Keratinocyte (primary cell): ENCODE results near the gene GLT1D1. TPM values are rescaled to one million over a fixed set of nuclear protein-coding genes. Genes with fewer than 3 reads are reported as not detected.

Source experiments
- DNase-seq: peaks from one replicate; pipeline ENCODE4 v3.0.0-alpha.2; 2011; ENCODE audit warnings: low read depth, missing footprints, low spot score
- FAIRE-seq: peaks from 2 replicates; lab custom pipeline; 2011; peaks lifted over from hg19 to GRCh38; lab: Jason Lieb, UNC
- H2AFZ ChIP-seq: 2 replicates; pipeline ENCODE4 v1.6.0; 2012; ENCODE audit warnings: low read length, control low read depth, inconsistent platforms; ENCODE audit not compliant: control insufficient read depth
- H3K27ac ChIP-seq: 2 replicates; pipeline ENCODE4 v1.5.1; 2011; ENCODE audit warnings: low read length; ENCODE audit not compliant: control insufficient read depth, insufficient read depth
- H3K27me3 ChIP-seq: 3 replicates; pipeline ENCODE4 v1.6.0; 2011; ENCODE audit warnings: low read length; ENCODE audit not compliant: control insufficient read depth, insufficient read depth; ENCODE audit errors: extremely low read depth
- H3K36me3 ChIP-seq, 2 experiments: 2 replicates in 1 of 2; 3 replicates in 1 of 2; pipeline ENCODE4 v1.5.1; 2011; ENCODE audit warnings: low read length in 2 of 2, mild to moderate bottlenecking in 1 of 2; ENCODE audit not compliant: control insufficient read depth in 2 of 2, insufficient read depth in 2 of 2; ENCODE audit errors: extremely low read depth in 1 of 2
- H3K4me1 ChIP-seq: 3 replicates; pipeline ENCODE4 v1.5.1; 2011; ENCODE audit warnings: low read length; ENCODE audit not compliant: control insufficient read depth, insufficient read depth; ENCODE audit errors: extremely low read depth
- H3K4me2 ChIP-seq: 3 replicates; pipeline ENCODE4 v1.6.0; 2011; ENCODE audit warnings: low read depth, low read length; ENCODE audit not compliant: control insufficient read depth, insufficient read depth; ENCODE audit errors: extremely low read depth
- H3K4me3 ChIP-seq, 3 experiments: fragments of 200-600 bp in 1 of 3; sonication (generic) in 1 of 3; 2 replicates in 2 of 3; 3 replicates in 1 of 3; pipeline ENCODE4 v1.5.1; 2011 to 2016; ENCODE audit warnings: low read length in 3 of 3, mild to moderate bottlenecking in 3 of 3, control low read depth in 2 of 3, inconsistent platforms in 1 of 3, low read depth in 1 of 3, mixed read lengths in 1 of 3, mixed run types in 1 of 3, moderate library complexity in 1 of 3; ENCODE audit not compliant: control insufficient read depth in 2 of 3, insufficient read depth in 2 of 3; ENCODE audit errors: extremely low read depth in 1 of 3
- H3K79me2 ChIP-seq: 2 replicates; pipeline ENCODE4 v1.6.0; 2012; ENCODE audit warnings: low read length; ENCODE audit not compliant: control insufficient read depth, insufficient read depth
- H3K9ac ChIP-seq: 3 replicates; pipeline ENCODE4 v1.6.0; 2011; ENCODE audit warnings: low read length; ENCODE audit not compliant: control insufficient read depth, insufficient read depth; ENCODE audit errors: extremely low read depth
- H3K9me1 ChIP-seq: 3 replicates; pipeline ENCODE4 v1.6.0; 2011; ENCODE audit warnings: low read length; ENCODE audit not compliant: control insufficient read depth, insufficient read depth; ENCODE audit errors: extremely low read depth
- H3K9me3 ChIP-seq: 2 replicates; pipeline ENCODE4 v1.5.1; 2012; ENCODE audit warnings: low read depth, low read length; ENCODE audit not compliant: control insufficient read depth
- H4K20me1 ChIP-seq: 3 replicates; pipeline ENCODE4 v1.6.0; 2011; ENCODE audit warnings: low read length; ENCODE audit not compliant: control insufficient read depth, insufficient read depth; ENCODE audit errors: extremely low read depth
- CTCF ChIP-seq, 3 experiments: IDR thresholded peaks in 1 of 3; conservative IDR thresholded peaks in 1 of 3; optimal IDR thresholded peaks in 1 of 3; 2 replicates in 2 of 3; 3 replicates in 1 of 3; pipeline versions ENCODE3 to v1.5.1; 2011; ENCODE audit warnings: low read length in 3 of 3, mild to moderate bottlenecking in 3 of 3, moderate library complexity in 2 of 3, control low read depth in 1 of 3, inconsistent platforms in 1 of 3; ENCODE audit not compliant: insufficient read depth in 2 of 3; ENCODE audit errors: extremely low read depth in 1 of 3
- EZH2 ChIP-seq: IDR thresholded peaks from one replicate; pipeline ENCODE4 v1.6.1; 2012; ENCODE audit warnings: inconsistent platforms, mild to moderate bottlenecking, low read length, moderate library complexity
- dilution Hi-C: fragments of 300-500 bp; cut with MboI; formaldehyde crosslinking; loops from one replicate; pipeline ENCODE4 v1.7.0; 2020; ENCODE audit warnings: low sequenced_read_pairs; ENCODE audit not compliant: extremely low pct_ligation_motif_present
- polyA plus RNA-seq, 5 experiments: library from polyadenylated mRNA; depleted of rRNA in 3 of 5; stranded (reverse) in 3 of 5; stranded (forward) in 1 of 5; unstranded in 1 of 5; fragments of >200 nt; gene quantifications; 1 replicate in 1 of 5; 2 replicates in 3 of 5; 3 replicates in 1 of 5; pipeline versions ENCODE4 v1.2.1 to v1.2.3, GENCODE V29; 2011 to 2012; ENCODE audit warnings: missing spikeins in 2 of 5, low read depth in 1 of 5, low replicate concordance in 1 of 5

GLT1D1 gene
- polyA plus RNA-seq, 1 donor (not counting 4 experiments of a cell fraction or from before 2014, with no cell fraction given) = not detected

GRCh38 chr12:128951448-128951847 is 98.2 kb downstream of the GLT1D1 start:
- dilution Hi-C loops = no loop called here
- TF ChIP-seq CTCF (optimal IDR thresholded peaks at IDR 0.05 in 1 of 3, IDR thresholded peaks at IDR 0.05 in 1 of 3, conservative IDR thresholded peaks at IDR 0.05 in 1 of 3; ENCODE audit: extremely low read depth in 1 of 3, insufficient read depth in 2 of 3, low read length in 3 of 3) (no peak), EZH2 (no peak)
- DNase-seq = no peak
- no peak overlapping the region for H2AFZ ChIP-seq
- H3K9ac ChIP-seq = no peak overlapping the region
- peaks cover 6% of the 10 kb centered on the region for H3K9me3 ChIP-seq
- H4K20me1 ChIP-seq = no peaks in the 10 kb centered on the region
- H3K4me2 ChIP-seq = no peak overlapping the region
- no peak for FAIRE-seq
- H3K27ac ChIP-seq = no peak overlapping the region
- no peaks in the 10 kb centered on the region for H3K36me3 ChIP-seq
- H3K4me3 ChIP-seq = no peak overlapping the region
- no peaks in the 10 kb centered on the region for H3K4me1 ChIP-seq
- H3K27me3 ChIP-seq = no peaks in the 10 kb centered on the region
- H3K79me2 ChIP-seq = no peaks in the 10 kb centered on the region
- no peaks in the 10 kb centered on the region for H3K9me1 ChIP-seq

- Histone ChIP-seq H3K4me1 (no peaks in the 10 kb centered on the region), H3K79me2 (no peaks in the 10 kb centered on the region), H3K27me3 (no peaks in the 10 kb centered on the region), H3K36me3 (no peaks in the 10 kb centered on the region), H3K9me1 (no peaks in the 10 kb centered on the region), H3K9ac (no peak overlapping the region), H3K9me3 (peaks cover 6% of the 10 kb centered on the region), H3K4me2 (no peak overlapping the region), H4K20me1 (no peaks in the 10 kb centered on the region), H3K27ac (no peak overlapping the region), H2AFZ (no peak overlapping the region), H3K4me3 (no peak overlapping the region)
- dilution Hi-C loops = no loop called here
- DNase-seq (no peak), FAIRE-seq (no peak)
- no peak for TF ChIP-seq CTCF (optimal IDR thresholded peaks at IDR 0.05 in 1 of 3, IDR thresholded peaks at IDR 0.05 in 1 of 3, conservative IDR thresholded peaks at IDR 0.05 in 1 of 3; ENCODE audit: extremely low read depth in 1 of 3, insufficient read depth in 2 of 3, low read length in 3 of 3)
- no peak for TF ChIP-seq EZH2
These were observed 103.5 kb downstream of the GLT1D1 start for GRCh38 chr12:128956755-128957154.
